Measurements from ENCODE around the gene SLC26A2. TPM values are rescaled to one million over a fixed set of nuclear protein-coding genes. Genes with fewer than 3 reads are reported as not detected.
A peak's percentile ranks its signal among the peaks of the same experiment; 100 is the strongest.
"Not testable (repeated sequence)": the region's sequence is repeated elsewhere in the genome, so short reads cannot be mapped to it uniquely, and the experiment has no call there.

SLC26A2 gene
- total and polyA plus RNA-seq, 7 experiments from 2014 or later = 3.2 to 16.5 (median 5.7) TPM

GRCh38 chr5:149941795-149942194 is 18.8 kb upstream of the SLC26A2 start:
- CTCF ChIA-PET = no interaction called here
- H3K27me3 ChIP-seq (ENCODE audit: control insufficient read depth in 2 of 2, insufficient read depth in 2 of 2, low read length in 2 of 2) = no peaks in the 10 kb centered on the region
- no peak overlapping the region for H3K27ac Mint-ChIP-seq

GRCh38 chr5:149942199-149942598 is 18.4 kb upstream of the SLC26A2 start:
- no peak overlapping the region for H3K4me3 Mint-ChIP-seq
- H3K27me3 Mint-ChIP-seq = peaks cover 0 to 7% (median 0%) of the 10 kb centered on the region in 5 donors
- Histone ChIP-seq H3K36me3 (ENCODE audit: control insufficient read depth in 2 of 3, insufficient read depth in 3 of 3, low read length in 3 of 3) (no peaks in the 10 kb centered on the region), H3K27me3 (ENCODE audit: control insufficient read depth in 2 of 2, insufficient read depth in 2 of 2, low read length in 2 of 2) (no peaks in the 10 kb centered on the region), H3K4me3 (ENCODE audit: low read length) (no peak overlapping the region), H3K4me1 (ENCODE audit: control insufficient read depth in 2 of 2, insufficient read depth in 2 of 2, low read length in 2 of 2) (no peaks in the 10 kb centered on the region), H3K9me3 (ENCODE audit: control insufficient read depth in 2 of 3, low read length in 3 of 3) (no peaks in the 10 kb centered on the region), H3K27ac (ENCODE audit: low read depth, low read length) (no peak overlapping the region)
- H3K9me3 Mint-ChIP-seq = no peaks in the 10 kb centered on the region
- DNase-seq = no peak
- H3K27ac Mint-ChIP-seq = no peak overlapping the region
- no peaks in the 10 kb centered on the region for H3K4me1 Mint-ChIP-seq
- H3K36me3 Mint-ChIP-seq = no peaks in the 10 kb centered on the region
- CTCF ChIA-PET = no interaction called here
- POLR2A ChIA-PET = no interaction called here
- ATAC-seq = no peak
- intact Hi-C loops (cut with micrococcal nuclease) = no loop called here

More at GRCh38 chr5:149941795-149942194, 18.8 kb upstream of the SLC26A2 start:
- POLR2A ChIA-PET = no interaction called here
- ATAC-seq (no peak), DNase-seq (no peak)
- H3K9me3 Mint-ChIP-seq = no peaks in the 10 kb centered on the region
- Histone ChIP-seq H3K9me3 (ENCODE audit: control insufficient read depth in 2 of 3, low read length in 3 of 3) (no peaks in the 10 kb centered on the region), H3K36me3 (ENCODE audit: control insufficient read depth in 2 of 3, insufficient read depth in 3 of 3, low read length in 3 of 3) (no peaks in the 10 kb centered on the region), H3K4me3 (ENCODE audit: low read length) (no peak overlapping the region), H3K27ac (ENCODE audit: low read depth, low read length) (no peak overlapping the region), H3K4me1 (ENCODE audit: control insufficient read depth in 2 of 2, insufficient read depth in 2 of 2, low read length in 2 of 2) (no peaks in the 10 kb centered on the region)
- peak overlapping the region in 1 of 10 donors; percentile 21 for H3K4me3 Mint-ChIP-seq
- intact Hi-C loops (cut with micrococcal nuclease) = no loop called here
- peaks cover 0 to 2% (median 0%) of the 10 kb centered on the region in 7 donors for H3K4me1 Mint-ChIP-seq
- H3K27me3 Mint-ChIP-seq = peaks cover 0 to 10% (median 0%) of the 10 kb centered on the region in 5 donors
- H3K36me3 Mint-ChIP-seq = no peaks in the 10 kb centered on the region

- H3K4me1 Mint-ChIP-seq; CTCF ChIA-PET; intact Hi-C loops (cut with micrococcal nuclease); ATAC-seq; H3K4me3 ChIP-seq (ENCODE audit: low read length); H3K36me3 ChIP-seq (ENCODE audit: control insufficient read depth in 2 of 3, insufficient read depth in 3 of 3, low read length in 3 of 3); DNase-seq; H3K27ac Mint-ChIP-seq; H3K27me3 ChIP-seq (ENCODE audit: control insufficient read depth in 2 of 2, insufficient read depth in 2 of 2, low read length in 2 of 2); H3K9me3 Mint-ChIP-seq; H3K27ac ChIP-seq (ENCODE audit: low read depth, low read length); H3K27me3 Mint-ChIP-seq; H3K36me3 Mint-ChIP-seq; H3K9me3 ChIP-seq (ENCODE audit: control insufficient read depth in 2 of 3, low read length in 3 of 3); H3K4me1 ChIP-seq (ENCODE audit: control insufficient read depth in 2 of 2, insufficient read depth in 2 of 2, low read length in 2 of 2); POLR2A ChIA-PET; H3K4me3 Mint-ChIP-seq: not testable (repeated sequence)
These were observed 17.8 kb upstream of the SLC26A2 start for GRCh38 chr5:149942741-149943169.

- POLR2A ChIA-PET; H3K4me1 Mint-ChIP-seq; intact Hi-C loops (cut with micrococcal nuclease); ATAC-seq; H3K4me3 Mint-ChIP-seq; H3K4me1 ChIP-seq (ENCODE audit: control insufficient read depth in 2 of 2, insufficient read depth in 2 of 2, low read length in 2 of 2); H3K9me3 Mint-ChIP-seq; H3K9me3 ChIP-seq (ENCODE audit: control insufficient read depth in 2 of 3, low read length in 3 of 3); H3K36me3 Mint-ChIP-seq; H3K4me3 ChIP-seq (ENCODE audit: low read length); H3K27ac Mint-ChIP-seq; DNase-seq; H3K27ac ChIP-seq (ENCODE audit: low read depth, low read length); H3K27me3 ChIP-seq (ENCODE audit: control insufficient read depth in 2 of 2, insufficient read depth in 2 of 2, low read length in 2 of 2); CTCF ChIA-PET; H3K27me3 Mint-ChIP-seq; H3K36me3 ChIP-seq (ENCODE audit: control insufficient read depth in 2 of 3, insufficient read depth in 3 of 3, low read length in 3 of 3): not testable (repeated sequence)
These were observed 17.2 kb upstream of the SLC26A2 start for GRCh38 chr5:149943177-149943949.

GRCh38 chr5:149944666-149945065 is 15.9 kb upstream of the SLC26A2 start, which contains the start of gene PDE6A:
Gene PDE6A (minus strand): TSS chr5:149944793. CDS start chr5:149944673, 120 bp downstream.
- ChIA-PET POLR2A (no interaction called here), CTCF (no interaction called here)
- no peaks in the 10 kb centered on the region for H3K27me3 ChIP-seq (ENCODE audit: control insufficient read depth in 2 of 2, insufficient read depth in 2 of 2, low read length in 2 of 2)
- H3K27ac ChIP-seq (ENCODE audit: low read depth, low read length) = no peak within 1 kb of the TSS
- ATAC-seq (no peak), DNase-seq (no peak)
- no peaks in the 10 kb centered on the region for H3K9me3 ChIP-seq (ENCODE audit: control insufficient read depth in 2 of 3, low read length in 3 of 3)
- H3K36me3 Mint-ChIP-seq = no peaks in the 10 kb centered on the region
- H3K4me3 Mint-ChIP-seq = no peak within 1 kb of the TSS
- no peaks in the 10 kb centered on the region for H3K9me3 Mint-ChIP-seq
- intact Hi-C loops (cut with micrococcal nuclease) = no loop called here
- no peak within 1 kb of the TSS for H3K4me3 ChIP-seq (ENCODE audit: low read length)
- H3K27ac Mint-ChIP-seq = peak within 1 kb of the TSS in 1 of 9 donors; percentile 83
- no peaks in the 10 kb centered on the region for H3K36me3 ChIP-seq (ENCODE audit: control insufficient read depth in 2 of 3, insufficient read depth in 3 of 3, low read length in 3 of 3)
- no peaks in the 10 kb centered on the region for H3K4me1 Mint-ChIP-seq
- peaks cover 0 to 8% (median 0%) of the 10 kb centered on the region in 5 donors for H3K27me3 Mint-ChIP-seq
- no peaks in the 10 kb centered on the region for H3K4me1 ChIP-seq (ENCODE audit: control insufficient read depth in 2 of 2, insufficient read depth in 2 of 2, low read length in 2 of 2)

GRCh38 chr5:149946118-149946517 is 14.4 kb upstream of the SLC26A2 start:
- H3K4me3 Mint-ChIP-seq = no peak overlapping the region
- DNase-seq = no peak
- Histone ChIP-seq H3K9me3 (ENCODE audit: control insufficient read depth in 2 of 3, low read length in 3 of 3) (no peaks in the 10 kb centered on the region), H3K36me3 (ENCODE audit: control insufficient read depth in 2 of 3, insufficient read depth in 3 of 3, low read length in 3 of 3) (no peaks in the 10 kb centered on the region), H3K4me1 (ENCODE audit: control insufficient read depth in 2 of 2, insufficient read depth in 2 of 2, low read length in 2 of 2) (no peaks in the 10 kb centered on the region), H3K4me3 (ENCODE audit: low read length) (no peak overlapping the region), H3K27me3 (ENCODE audit: control insufficient read depth in 2 of 2, insufficient read depth in 2 of 2, low read length in 2 of 2) (no peaks in the 10 kb centered on the region), H3K27ac (ENCODE audit: low read depth, low read length) (no peak overlapping the region)
- no peaks in the 10 kb centered on the region for H3K9me3 Mint-ChIP-seq
- H3K4me1 Mint-ChIP-seq = no peaks in the 10 kb centered on the region
- ChIA-PET POLR2A (no interaction called here), CTCF (no interaction called here)
- intact Hi-C loops (cut with micrococcal nuclease) = no loop called here
- H3K27ac Mint-ChIP-seq = no peak overlapping the region
- peaks cover 0 to 18% (median 0%) of the 10 kb centered on the region in 5 donors for H3K27me3 Mint-ChIP-seq
- no peak for ATAC-seq
- H3K36me3 Mint-ChIP-seq = no peaks in the 10 kb centered on the region

- no peaks in the 10 kb centered on the region for H3K27me3 ChIP-seq (ENCODE audit: control insufficient read depth in 2 of 2, insufficient read depth in 2 of 2, low read length in 2 of 2)
- intact Hi-C loops (cut with micrococcal nuclease) = no loop called here
- ChIA-PET CTCF (no interaction called here), POLR2A (no interaction called here)
- H3K4me3 ChIP-seq (ENCODE audit: low read length) = no peak overlapping the region
- no peak overlapping the region for H3K27ac Mint-ChIP-seq
- H3K36me3 ChIP-seq (ENCODE audit: control insufficient read depth in 2 of 3, insufficient read depth in 3 of 3, low read length in 3 of 3) = no peaks in the 10 kb centered on the region
- ATAC-seq = no peak
- no peak overlapping the region for H3K4me3 Mint-ChIP-seq
- H3K4me1 ChIP-seq (ENCODE audit: control insufficient read depth in 2 of 2, insufficient read depth in 2 of 2, low read length in 2 of 2) = no peaks in the 10 kb centered on the region
- no peak for DNase-seq
- H3K36me3 Mint-ChIP-seq = no peaks in the 10 kb centered on the region
- H3K9me3 Mint-ChIP-seq = no peaks in the 10 kb centered on the region
- no peaks in the 10 kb centered on the region for H3K9me3 ChIP-seq (ENCODE audit: control insufficient read depth in 2 of 3, low read length in 3 of 3)
- H3K27me3 Mint-ChIP-seq = peaks cover 0 to 22% (median 0%) of the 10 kb centered on the region in 5 donors
- H3K27ac ChIP-seq (ENCODE audit: low read depth, low read length) = no peak overlapping the region
- no peaks in the 10 kb centered on the region for H3K4me1 Mint-ChIP-seq
These were observed 11.6 kb upstream of the SLC26A2 start for GRCh38 chr5:149948993-149949392.

All from naive thymus-derived CD4-positive, alpha-beta T cell (primary cell).